22Rv1 (cell line): ENCODE data around the gene HOXC12.

Experiments used
- CTCF ChIP-seq: fragments of 450-650 bp; IDR thresholded peaks from 2 replicates; pipeline ENCODE4 v1.5.1; 2017; ENCODE audit warnings: mild to moderate bottlenecking
- ZFX ChIP-seq: fragments of 450-650 bp; IDR thresholded peaks from 2 replicates; pipeline ENCODE4 v1.6.1; 2017; ENCODE audit warnings: antibody characterized with exemption, borderline replicate concordance

GRCh38 chr12:53973236-53974042 lies 18.7 kb downstream of the HOXC12 start:
- no peak for TF ChIP-seq CTCF
- TF ChIP-seq ZFX = no peak
